ENCODE data around the gene SRSF10.
A peak's percentile ranks its signal among the peaks of the same experiment; 100 is the strongest.

DNA sequence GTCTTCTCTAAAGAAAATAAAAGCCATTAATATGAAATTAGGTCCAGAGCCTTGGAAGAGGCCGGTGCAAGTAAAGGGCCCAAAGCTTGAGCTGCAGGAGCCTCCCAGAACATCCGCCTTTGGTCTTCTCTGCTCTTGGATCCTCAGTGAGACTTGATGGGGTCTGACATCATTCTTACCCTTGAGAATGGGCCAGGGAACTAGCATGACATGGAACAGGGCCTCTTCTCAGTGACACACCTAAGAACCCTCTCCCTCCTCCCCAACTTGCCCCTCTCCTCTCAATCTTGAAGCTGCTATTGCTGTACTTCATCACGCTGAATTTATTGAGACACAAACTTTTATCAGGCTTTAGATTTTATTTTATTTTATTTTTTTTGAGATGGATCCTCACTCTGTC is 40.3 kb upstream of the SRSF10 start:
- TF ChIP-seq, protein P1, sequence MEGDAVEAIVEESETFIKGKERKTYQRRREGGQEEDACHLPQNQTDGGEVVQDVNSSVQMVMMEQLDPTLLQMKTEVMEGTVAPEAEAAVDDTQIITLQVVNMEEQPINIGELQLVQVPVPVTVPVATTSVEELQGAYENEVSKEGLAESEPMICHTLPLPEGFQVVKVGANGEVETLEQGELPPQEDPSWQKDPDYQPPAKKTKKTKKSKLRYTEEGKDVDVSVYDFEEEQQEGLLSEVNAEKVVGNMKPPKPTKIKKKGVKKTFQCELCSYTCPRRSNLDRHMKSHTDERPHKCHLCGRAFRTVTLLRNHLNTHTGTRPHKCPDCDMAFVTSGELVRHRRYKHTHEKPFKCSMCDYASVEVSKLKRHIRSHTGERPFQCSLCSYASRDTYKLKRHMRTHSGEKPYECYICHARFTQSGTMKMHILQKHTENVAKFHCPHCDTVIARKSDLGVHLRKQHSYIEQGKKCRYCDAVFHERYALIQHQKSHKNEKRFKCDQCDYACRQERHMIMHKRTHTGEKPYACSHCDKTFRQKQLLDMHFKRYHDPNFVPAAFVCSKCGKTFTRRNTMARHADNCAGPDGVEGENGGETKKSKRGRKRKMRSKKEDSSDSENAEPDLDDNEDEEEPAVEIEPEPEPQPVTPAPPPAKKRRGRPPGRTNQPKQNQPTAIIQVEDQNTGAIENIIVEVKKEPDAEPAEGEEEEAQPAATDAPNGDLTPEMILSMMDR (IDR thresholded peaks at IDR 0.05), result no peak
- TF ChIP-seq POLR2AphosphoS5 (IDR thresholded peaks at IDR 0.05), result peak in 1 of 2 donors; percentile 0
- TF ChIP-seq POLR2A (IDR thresholded peaks at IDR 0.05; ENCODE audit: low read depth), result no peak
- no peak for TF ChIP-seq EP300 (IDR thresholded peaks at IDR 0.05)

Measured in esophagus muscularis mucosa (tissue), 4 donors.